B cell (primary cell): ENCODE measurements around the gene NAIP.
"Not testable (repeated sequence)": the region's sequence is repeated elsewhere in the genome, so short reads cannot be mapped to it uniquely, and the experiment has no call there.

Source experiments
- CTCF ChIP-seq: fragments of 200-600 bp; IDR thresholded peaks from one replicate; pipeline ENCODE4 v1.8.0; 2022; ENCODE audit warnings: antibody characterized with exemption, mild to moderate bottlenecking
- EZH2 ChIP-seq: IDR thresholded peaks from 2 replicates; pipeline ENCODE4 v1.6.1; 2012; ENCODE audit warnings: borderline replicate concordance, low read depth, mild to moderate bottlenecking, moderate library complexity, low read length; ENCODE audit not compliant: insufficient read depth, poor library complexity, severe bottlenecking

GRCh38 chr5:71018376-71019005 is 6.6 kb downstream of the NAIP start:
- not testable (repeated sequence) for TF ChIP-seq CTCF, EZH2
